Mesenchymal stem cell (in vitro differentiated cells and primary cell): Measurements from ENCODE around the gene RNF17.
A peak's percentile ranks its signal among the peaks of the same experiment; 100 is the strongest.
"Not testable (repeated sequence)": the region's sequence is repeated elsewhere in the genome, so short reads cannot be mapped to it uniquely, and the experiment has no call there.

ENCODE experiments used
- DNase-seq: peaks from one replicate; pipeline ENCODE4 v3.0.0-alpha.2; 2013
- H2AFZ ChIP-seq: one replicate; pipeline ENCODE4 v1.6.1; 2013; ENCODE audit warnings: low read depth, mild to moderate bottlenecking, control low read depth, inconsistent platforms, low read length, moderate library complexity
- H2AK5ac ChIP-seq: 2 replicates; pipeline ENCODE4 v1.6.1; 2013; ENCODE audit warnings: low read length, moderate library complexity, mild to moderate bottlenecking, inconsistent platforms; ENCODE audit not compliant: severe bottlenecking
- H2BK120ac ChIP-seq: one replicate; pipeline ENCODE4 v1.6.1; 2013; ENCODE audit warnings: low read depth, mild to moderate bottlenecking, inconsistent platforms, low read length, moderate library complexity
- H2BK12ac ChIP-seq, 2 experiments: one replicate each; pipeline ENCODE4 v1.6.1; 2013; ENCODE audit warnings: inconsistent platforms in 2 of 2, low read length in 2 of 2, mild to moderate bottlenecking in 2 of 2, moderate library complexity in 2 of 2, control low read depth in 1 of 2
- H2BK15ac ChIP-seq: one replicate; pipeline ENCODE4 v1.6.1; 2013; ENCODE audit warnings: mild to moderate bottlenecking, low read depth, inconsistent platforms; ENCODE audit not compliant: poor library complexity, severe bottlenecking
- H2BK5ac ChIP-seq: 2 replicates; pipeline ENCODE4 v1.6.1; 2013; ENCODE audit warnings: low read depth, mild to moderate bottlenecking, low read length, control low read depth, inconsistent platforms; ENCODE audit not compliant: poor library complexity, severe bottlenecking
- H3K14ac ChIP-seq, 2 experiments: one replicate each; pipeline ENCODE4 v1.6.1; 2013; ENCODE audit warnings: inconsistent platforms in 2 of 2, low read length in 2 of 2, control low read depth in 1 of 2, mild to moderate bottlenecking in 1 of 2, moderate library complexity in 1 of 2
- H3K18ac ChIP-seq, 2 experiments: one replicate each; pipeline ENCODE4 v1.6.1; 2013; ENCODE audit warnings: inconsistent platforms in 2 of 2, low read length in 2 of 2, control low read depth in 1 of 2, low read depth in 1 of 2, mild to moderate bottlenecking in 1 of 2
- H3K23ac ChIP-seq, 2 experiments: one replicate each; pipeline ENCODE4 v1.6.1; 2013; ENCODE audit warnings: inconsistent platforms in 2 of 2, low read length in 2 of 2, mild to moderate bottlenecking in 2 of 2, moderate library complexity in 2 of 2, control low read depth in 1 of 2
- H3K27ac ChIP-seq: 2 replicates; pipeline ENCODE4 v1.5.1; 2013; ENCODE audit warnings: mild to moderate bottlenecking, moderate library complexity, low read length, control low read depth, inconsistent platforms; ENCODE audit not compliant: poor library complexity, severe bottlenecking
- H3K27me3 ChIP-seq, 2 experiments: 2 replicates each; pipeline versions ENCODE4 v1.6.1 to v1.7.0; 2013; ENCODE audit warnings: low read length in 2 of 2, mild to moderate bottlenecking in 2 of 2, moderate library complexity in 2 of 2, control low read depth in 1 of 2, inconsistent platforms in 1 of 2; ENCODE audit not compliant: control insufficient read depth in 1 of 2, insufficient read depth in 1 of 2
- H3K36me3 ChIP-seq, 2 experiments: 2 replicates each; pipeline versions ENCODE4 v1.6.1 to v1.7.0; 2013; ENCODE audit warnings: low read length in 2 of 2, control low read depth in 1 of 2, inconsistent platforms in 1 of 2, low read depth in 1 of 2, mild to moderate bottlenecking in 1 of 2; ENCODE audit not compliant: insufficient read depth in 2 of 2, control insufficient read depth in 1 of 2
- H3K4ac ChIP-seq, 2 experiments: one replicate each; pipeline ENCODE4 v1.6.1; 2013; ENCODE audit warnings: inconsistent platforms in 2 of 2, low read length in 2 of 2, mild to moderate bottlenecking in 2 of 2, moderate library complexity in 2 of 2, control low read depth in 1 of 2, low read depth in 1 of 2
- H3K4me1 ChIP-seq: 2 replicates; pipeline ENCODE4 v1.6.1; 2013; ENCODE audit warnings: low read depth, low read length, control low read depth; ENCODE audit not compliant: control insufficient read depth, insufficient read depth
- H3K4me2 ChIP-seq: 2 replicates; pipeline ENCODE4 v1.6.1; 2013; ENCODE audit warnings: low read length, mild to moderate bottlenecking, inconsistent platforms; ENCODE audit not compliant: poor library complexity, severe bottlenecking
- H3K4me3 ChIP-seq, 2 experiments: 2 replicates each; pipeline versions ENCODE4 v1.5.1 to v1.7.0; 2013; ENCODE audit warnings: low read length in 2 of 2, mild to moderate bottlenecking in 2 of 2, control low read depth in 1 of 2, low read depth in 1 of 2; ENCODE audit not compliant: insufficient read depth in 1 of 2
- H3K79me1 ChIP-seq: replicated peaks from 2 replicates; pipeline ENCODE4 v1.6.1; 2013; ENCODE audit warnings: mild to moderate bottlenecking, control low read depth, low read length, inconsistent platforms; ENCODE audit not compliant: poor library complexity, severe bottlenecking
- H3K9ac ChIP-seq: 2 replicates; pipeline ENCODE4 v1.7.0; 2013; ENCODE audit warnings: mild to moderate bottlenecking, low read length, moderate library complexity
- H3K9me3 ChIP-seq: 2 replicates; pipeline ENCODE4 v1.7.0; 2013; ENCODE audit warnings: mild to moderate bottlenecking, low read length; ENCODE audit not compliant: control insufficient read depth
- H4K8ac ChIP-seq: one replicate; pipeline ENCODE4 v1.6.1; 2013; ENCODE audit warnings: inconsistent platforms, mild to moderate bottlenecking, low read length, moderate library complexity
- H4K91ac ChIP-seq: one replicate; pipeline ENCODE4 v1.6.1; 2013; ENCODE audit warnings: mild to moderate bottlenecking, low read length, inconsistent platforms
- WGBS: methylation state at CpG from one replicate; pipeline ENCODE4 v1.1.7; 2013; ENCODE audit warnings: mixed read lengths; 5-methylcytosine and 5-hydroxymethylcytosine counted together

RNF17 gene

DNA sequence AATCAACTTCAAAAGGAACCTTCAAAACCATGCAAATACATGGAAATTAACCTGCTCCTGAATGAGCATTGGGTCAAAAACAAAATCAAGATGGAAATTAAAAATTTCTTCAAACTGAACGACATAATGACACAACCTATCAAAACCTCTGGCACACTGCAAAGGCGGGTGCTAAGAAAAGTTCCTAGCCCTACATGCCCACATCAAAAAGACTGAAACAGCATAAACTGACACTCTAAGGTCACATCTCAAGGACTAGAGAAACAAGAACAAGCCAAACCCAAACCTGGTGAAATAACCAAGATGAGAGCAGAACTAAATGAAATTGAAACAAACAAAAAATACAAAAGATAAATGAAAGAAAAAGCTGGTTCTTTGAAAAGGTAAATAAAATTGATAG lies 73.6 kb downstream of the RNF17 start:
- H3K9me3 ChIP-seq, H3K36me3 ChIP-seq, H3K27me3 ChIP-seq, H2BK15ac ChIP-seq, H2AK5ac ChIP-seq, H2BK12ac ChIP-seq, H4K8ac ChIP-seq, DNase-seq, H2BK5ac ChIP-seq, H3K27ac ChIP-seq, H3K79me1 ChIP-seq, H3K14ac ChIP-seq, H3K23ac ChIP-seq, H3K9ac ChIP-seq, H4K91ac ChIP-seq, H3K4me2 ChIP-seq, H2AFZ ChIP-seq, H3K4ac ChIP-seq, H2BK120ac ChIP-seq, H3K4me1 ChIP-seq, H3K18ac ChIP-seq, H3K4me3 ChIP-seq: not testable (repeated sequence)
- 94% methylated on average over 2 of the region's 2 CpGs for WGBS

DNA sequence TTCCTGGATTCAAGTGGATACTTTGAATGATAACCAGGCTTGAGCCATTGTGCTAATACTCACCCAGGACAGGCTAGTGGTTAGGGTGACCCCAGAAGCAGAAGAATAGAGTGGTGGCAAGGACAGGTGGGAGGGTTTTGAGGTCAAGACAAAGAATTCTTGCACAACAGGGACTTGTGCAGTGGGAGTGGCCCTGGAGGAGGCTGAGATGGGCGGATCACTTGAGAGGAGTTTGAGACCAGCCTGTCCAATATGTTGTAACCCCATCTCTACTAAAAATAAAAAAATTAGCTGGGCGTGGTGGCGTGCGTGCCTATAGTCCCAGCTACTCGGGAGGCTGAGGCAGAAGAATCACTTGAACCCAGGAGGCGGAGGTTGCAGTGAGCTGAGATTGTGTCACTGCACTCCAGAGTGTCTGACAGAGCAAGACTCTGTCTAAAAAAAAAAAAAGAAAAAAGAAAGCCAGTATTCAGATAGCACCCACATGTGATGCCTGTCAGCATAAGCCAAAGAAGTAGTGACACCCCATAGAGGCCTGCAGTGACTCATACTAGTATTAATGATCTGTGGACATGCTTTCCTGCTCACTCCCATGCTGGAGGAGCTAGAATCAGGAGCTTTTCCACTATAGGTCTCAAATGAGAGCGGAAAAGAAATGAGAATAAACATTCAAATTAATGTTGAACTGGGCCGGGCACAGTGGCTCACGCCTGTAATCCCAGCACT lies 78.7 kb downstream of the RNF17 start:
- no peak overlapping the region for H3K27ac ChIP-seq
- no peak overlapping the region for H3K4me3 ChIP-seq
- H3K4me1 ChIP-seq: peaks cover 2% of the 10 kb centered on the region
- no peaks in the 10 kb centered on the region for H3K79me1 ChIP-seq
- H3K9ac ChIP-seq: no peak overlapping the region
- H3K18ac ChIP-seq: no peak overlapping the region
- DNase-seq: peak; percentile 45
- H2AFZ ChIP-seq: no peak overlapping the region
- H2BK15ac ChIP-seq: no peak overlapping the region
- no peak overlapping the region for H2BK120ac ChIP-seq
- H2BK5ac ChIP-seq: no peak overlapping the region
- 95% methylated on average over 8 of the region's 9 CpGs for WGBS
- H3K4me2 ChIP-seq: no peak overlapping the region
- no peaks in the 10 kb centered on the region for H3K9me3 ChIP-seq
- peak overlapping the region in 1 of 2 experiments; percentile 70 for H3K14ac ChIP-seq
- H3K4ac ChIP-seq: no peak overlapping the region
- H4K8ac ChIP-seq: no peak overlapping the region
- no peaks in the 10 kb centered on the region for H3K36me3 ChIP-seq
- no peak overlapping the region for H2AK5ac ChIP-seq
- H3K27me3 ChIP-seq: peaks cover 0 to 10% of the 10 kb centered on the region in 2 experiments
- no peak overlapping the region for H2BK12ac ChIP-seq
- H4K91ac ChIP-seq: no peak overlapping the region
- no peak overlapping the region for H3K23ac ChIP-seq

DNA sequence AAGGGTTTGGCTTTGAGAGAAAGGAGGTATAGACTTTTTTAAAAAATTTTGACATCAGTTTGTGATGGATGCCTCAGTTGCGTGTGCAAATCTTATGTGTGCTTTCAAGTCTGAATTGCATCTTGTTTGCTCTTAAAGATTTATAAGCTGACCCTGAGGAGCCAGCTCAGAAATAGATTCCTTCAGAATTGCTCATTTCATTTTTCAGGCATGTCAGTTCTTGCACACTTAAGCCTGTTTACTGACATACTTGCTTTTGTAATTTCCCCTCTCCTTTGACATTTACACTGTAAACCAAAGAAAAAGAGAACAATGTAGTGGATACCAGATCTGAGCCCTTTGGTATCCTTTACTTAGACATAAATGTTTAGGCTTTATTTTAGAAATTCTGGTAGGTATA lies 87.6 kb downstream of the RNF17 start:
- WGBS: 15% methylated on average over 1 of the region's 1 CpG
- no peak overlapping the region for H3K18ac ChIP-seq
- H3K23ac ChIP-seq: no peak overlapping the region
- H3K9ac ChIP-seq: no peak overlapping the region
- no peak overlapping the region for H3K4me2 ChIP-seq
- no peaks in the 10 kb centered on the region for H3K36me3 ChIP-seq
- H3K14ac ChIP-seq: no peak overlapping the region
- H2AFZ ChIP-seq: no peak overlapping the region
- H3K79me1 ChIP-seq: no peaks in the 10 kb centered on the region
- no peak overlapping the region for H4K8ac ChIP-seq
- no peak overlapping the region for H4K91ac ChIP-seq
- H3K9me3 ChIP-seq: no peaks in the 10 kb centered on the region
- no peak overlapping the region for H3K27ac ChIP-seq
- no peak overlapping the region for H2BK12ac ChIP-seq
- H2AK5ac ChIP-seq: no peak overlapping the region
- H3K27me3 ChIP-seq: no peaks in the 10 kb centered on the region
- no peak overlapping the region for H3K4ac ChIP-seq
- DNase-seq: peak; percentile 87
- H3K4me3 ChIP-seq: no peak overlapping the region
- no peaks in the 10 kb centered on the region for H3K4me1 ChIP-seq
- H2BK15ac ChIP-seq: no peak overlapping the region
- no peak overlapping the region for H2BK5ac ChIP-seq
- no peak overlapping the region for H2BK120ac ChIP-seq

DNA sequence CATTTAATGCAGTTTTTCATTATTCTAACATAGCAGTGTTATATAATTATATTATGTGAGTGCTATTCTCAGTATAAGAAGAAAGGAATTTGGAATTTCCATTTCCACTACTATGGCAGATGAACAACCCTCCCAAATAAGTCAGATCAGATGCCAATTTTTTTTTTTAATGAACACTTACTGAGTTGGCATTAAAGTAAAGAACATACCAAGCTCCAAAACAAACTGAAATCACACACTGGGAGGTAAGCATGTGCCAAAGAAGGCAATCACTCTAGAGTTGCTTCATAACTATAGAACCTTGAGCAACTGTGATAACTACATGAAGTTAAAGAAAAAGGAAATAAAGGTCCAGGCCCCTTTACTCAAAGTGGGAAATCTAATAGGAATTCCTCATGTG lies 90.3 kb downstream of the RNF17 start:
- H2AK5ac ChIP-seq: no peak overlapping the region
- H2BK15ac ChIP-seq: no peak overlapping the region
- H3K4ac ChIP-seq: no peak overlapping the region
- no peak overlapping the region for H3K27ac ChIP-seq
- no peak for DNase-seq
- no peak overlapping the region for H3K14ac ChIP-seq
- no peak overlapping the region for H2BK5ac ChIP-seq
- H3K23ac ChIP-seq: no peak overlapping the region
- H3K79me1 ChIP-seq: no peaks in the 10 kb centered on the region
- H2AFZ ChIP-seq: no peak overlapping the region
- no peak overlapping the region for H4K8ac ChIP-seq
- no peak overlapping the region for H4K91ac ChIP-seq
- no peak overlapping the region for H3K18ac ChIP-seq
- no peak overlapping the region for H3K4me2 ChIP-seq
- H2BK12ac ChIP-seq: no peak overlapping the region
- H3K4me1 ChIP-seq: no peaks in the 10 kb centered on the region
- H3K9ac ChIP-seq: no peak overlapping the region
- H2BK120ac ChIP-seq: no peak overlapping the region
- no peaks in the 10 kb centered on the region for H3K36me3 ChIP-seq
- H3K9me3 ChIP-seq: no peaks in the 10 kb centered on the region
- H3K27me3 ChIP-seq: no peaks in the 10 kb centered on the region
- no peak overlapping the region for H3K4me3 ChIP-seq
